ENCODE results near the gene CNST.
"Not testable (repeated sequence)": the region's sequence is repeated elsewhere in the genome, so short reads cannot be mapped to it uniquely, and the experiment has no call there.

The CNST gene

DNA sequence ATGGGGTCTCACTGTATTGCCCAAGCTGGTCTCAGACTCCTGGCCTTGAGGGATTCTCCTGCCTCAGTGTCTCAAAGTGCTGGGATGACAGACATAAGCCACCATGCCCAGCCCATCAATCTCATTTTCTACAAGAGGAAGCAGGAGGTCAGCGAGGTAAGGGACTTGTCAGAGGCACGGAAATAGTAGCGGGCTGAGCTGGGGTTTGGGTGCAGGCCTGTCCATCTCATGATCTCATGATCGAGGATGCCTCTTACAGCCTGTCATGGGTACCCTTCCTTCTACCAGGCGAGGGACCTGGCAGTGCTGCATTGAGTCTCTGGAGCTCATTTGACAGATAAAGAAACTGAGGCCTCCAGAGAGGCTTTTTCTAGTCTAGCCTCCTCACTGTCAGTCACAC, 129.4 kb downstream of the CNST start:
- Histone ChIP-seq H3K9ac (ENCODE audit: low read depth, low read length) (no peak overlapping the region), H3K27ac (ENCODE audit: low read depth, low read length) (no peak overlapping the region), H3K36me3 (ENCODE audit: insufficient read depth, low read length) (no peaks in the 10 kb centered on the region), H3K4me1 (ENCODE audit: insufficient read depth, low read length) (no peaks in the 10 kb centered on the region), H3K4me3 (ENCODE audit: low read length) (no peak overlapping the region), H3K9me3 (ENCODE audit: insufficient read depth, low read depth, low read length) (peaks cover 16% of the 10 kb centered on the region), H3K27me3 (ENCODE audit: insufficient read depth, low read length) (no peaks in the 10 kb centered on the region)
- 93% methylated on average over 5 of the region's 5 CpGs for WGBS

DNA sequence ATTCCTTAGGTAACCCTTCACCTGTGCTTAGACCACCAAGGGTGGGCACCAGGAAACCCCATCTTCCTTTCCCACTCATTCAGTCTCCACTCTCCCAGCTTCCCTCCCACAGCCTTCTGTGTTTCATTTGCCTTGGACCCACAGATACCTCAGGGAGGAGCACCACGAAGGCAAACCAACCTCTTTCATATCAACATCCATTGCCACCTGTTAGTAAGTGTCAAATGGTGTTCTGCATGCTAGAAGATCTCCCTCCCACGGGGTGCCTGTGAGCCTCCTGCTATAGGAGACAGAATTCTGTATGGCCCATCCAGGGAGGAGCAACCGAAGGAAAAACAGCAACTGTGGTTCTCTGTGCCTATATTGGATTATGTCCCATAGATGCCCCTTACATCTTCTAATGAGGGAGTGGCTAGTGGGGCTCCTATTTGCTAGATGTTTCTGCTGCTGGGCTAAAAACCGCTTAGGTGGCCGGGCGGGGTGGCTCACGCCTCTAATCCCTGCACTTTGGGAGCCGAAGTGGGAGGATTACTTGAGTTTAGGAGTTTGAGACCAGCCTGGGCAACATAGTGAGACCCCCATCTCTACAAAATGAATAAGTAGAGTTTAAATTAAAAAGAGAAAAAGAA, 132.3 kb downstream of the CNST start:
- WGBS = 91% methylated on average over 8 of the region's 8 CpGs
- H3K9me3 ChIP-seq (ENCODE audit: insufficient read depth, low read depth, low read length) = peaks cover 7% of the 10 kb centered on the region
- no peaks in the 10 kb centered on the region for H3K4me1 ChIP-seq (ENCODE audit: insufficient read depth, low read length)
- H3K27me3 ChIP-seq (ENCODE audit: insufficient read depth, low read length) = no peaks in the 10 kb centered on the region
- no peaks in the 10 kb centered on the region for H3K36me3 ChIP-seq (ENCODE audit: insufficient read depth, low read length)
- no peak overlapping the region for H3K4me3 ChIP-seq (ENCODE audit: low read length)
- no peak overlapping the region for H3K9ac ChIP-seq (ENCODE audit: low read depth, low read length)
- H3K27ac ChIP-seq (ENCODE audit: low read depth, low read length) = no peak overlapping the region

DNA sequence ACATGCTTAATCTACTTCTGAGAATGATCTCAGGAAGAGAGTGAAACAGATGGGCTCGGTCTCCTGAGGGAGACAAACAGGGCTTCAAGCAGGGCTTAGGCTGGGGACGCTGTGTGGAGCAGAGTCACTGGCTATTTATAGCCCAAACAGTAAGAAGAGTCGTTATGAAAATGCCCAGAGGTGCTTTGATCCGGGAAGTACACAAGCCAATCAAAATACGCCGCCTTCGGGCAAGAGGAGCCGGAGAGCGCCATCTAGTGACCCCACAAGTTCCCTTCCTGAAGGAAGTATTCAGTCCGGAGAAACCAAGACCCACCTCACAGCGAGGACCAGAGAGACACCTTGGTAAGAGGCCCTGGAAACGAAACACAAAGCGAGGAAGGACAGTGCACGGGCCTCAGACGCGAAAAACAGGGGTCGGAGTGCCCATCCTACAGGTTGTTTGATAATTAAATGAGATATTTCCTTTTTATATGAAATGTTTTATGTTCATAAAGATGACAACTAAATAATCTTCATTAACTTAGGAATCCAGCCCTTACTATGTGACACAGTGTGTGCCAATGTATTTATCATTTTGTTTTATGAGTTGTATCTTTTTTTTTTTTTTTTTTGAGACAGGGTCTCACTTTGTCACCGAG, 133.0 kb downstream of the CNST start:
- no peak overlapping the region for H3K9ac ChIP-seq (ENCODE audit: low read depth, low read length)
- 19% methylated on average over 17 of the region's 18 CpGs for WGBS
- H3K27me3 ChIP-seq (ENCODE audit: insufficient read depth, low read length) = no peaks in the 10 kb centered on the region
- H3K4me3 ChIP-seq (ENCODE audit: low read length) = no peak overlapping the region
- no peaks in the 10 kb centered on the region for H3K4me1 ChIP-seq (ENCODE audit: insufficient read depth, low read length)
- peaks cover 4% of the 10 kb centered on the region for H3K9me3 ChIP-seq (ENCODE audit: insufficient read depth, low read depth, low read length)
- H3K27ac ChIP-seq (ENCODE audit: low read depth, low read length) = no peak overlapping the region
- H3K36me3 ChIP-seq (ENCODE audit: insufficient read depth, low read length) = no peaks in the 10 kb centered on the region

DNA sequence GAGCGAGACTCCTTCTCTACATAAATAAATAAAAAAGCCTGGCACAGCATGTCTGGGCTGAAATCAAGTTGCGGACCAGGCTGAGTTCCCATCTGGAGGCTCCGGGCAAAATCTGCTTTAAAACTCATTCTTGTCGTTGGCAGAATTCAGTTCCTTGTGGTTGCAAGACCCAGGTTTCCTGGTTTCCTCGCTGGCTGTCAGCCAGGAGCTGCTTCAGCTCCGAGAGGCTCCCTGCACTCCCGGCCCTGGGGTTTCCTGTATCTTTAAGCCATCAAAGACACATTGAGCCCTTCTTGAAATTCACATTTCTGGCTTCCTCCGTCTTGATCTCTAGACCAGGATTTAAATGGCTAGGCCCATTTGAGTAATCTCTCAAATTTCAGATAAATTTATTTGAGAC, 137.3 kb downstream of the CNST start:
- no peak overlapping the region for H3K9ac ChIP-seq (ENCODE audit: low read depth, low read length)
- H3K4me1 ChIP-seq (ENCODE audit: insufficient read depth, low read length) = no peaks in the 10 kb centered on the region
- H3K36me3 ChIP-seq (ENCODE audit: insufficient read depth, low read length) = no peaks in the 10 kb centered on the region
- no peaks in the 10 kb centered on the region for H3K9me3 ChIP-seq (ENCODE audit: insufficient read depth, low read depth, low read length)
- no peak overlapping the region for H3K4me3 ChIP-seq (ENCODE audit: low read length)
- WGBS = 89% methylated on average over 8 of the region's 8 CpGs
- no peaks in the 10 kb centered on the region for H3K27me3 ChIP-seq (ENCODE audit: insufficient read depth, low read length)
- no peak overlapping the region for H3K27ac ChIP-seq (ENCODE audit: low read depth, low read length)

DNA sequence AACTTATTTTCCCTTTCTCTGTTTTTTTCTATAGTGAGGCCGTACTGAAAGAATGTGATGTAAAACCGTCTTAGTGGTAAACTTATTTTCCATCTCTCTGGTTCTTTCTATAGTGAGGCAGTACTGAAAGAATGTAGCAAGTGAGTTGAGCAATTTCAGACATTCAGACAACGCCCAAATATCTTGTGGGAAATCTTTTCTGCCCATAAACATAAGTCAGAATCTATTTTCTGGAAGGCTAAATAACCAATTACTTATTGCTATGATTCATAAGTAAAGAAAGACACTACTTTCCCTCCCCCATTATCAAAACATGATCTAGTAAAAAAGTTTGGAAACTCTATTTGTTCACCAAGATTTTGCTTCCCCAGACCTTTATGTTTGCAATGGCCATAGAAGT, 139.1 kb downstream of the CNST start:
- Histone ChIP-seq H3K27ac (ENCODE audit: low read depth, low read length) (no peak overlapping the region), H3K4me3 (ENCODE audit: low read length) (no peak overlapping the region), H3K36me3 (ENCODE audit: insufficient read depth, low read length) (no peaks in the 10 kb centered on the region), H3K27me3 (ENCODE audit: insufficient read depth, low read length) (no peaks in the 10 kb centered on the region), H3K9ac (ENCODE audit: low read depth, low read length) (no peak overlapping the region), H3K4me1 (ENCODE audit: insufficient read depth, low read length) (no peaks in the 10 kb centered on the region), H3K9me3 (ENCODE audit: insufficient read depth, low read depth, low read length) (no peaks in the 10 kb centered on the region)
- WGBS = 100% methylated on average over 1 of the region's 3 CpGs

DNA sequence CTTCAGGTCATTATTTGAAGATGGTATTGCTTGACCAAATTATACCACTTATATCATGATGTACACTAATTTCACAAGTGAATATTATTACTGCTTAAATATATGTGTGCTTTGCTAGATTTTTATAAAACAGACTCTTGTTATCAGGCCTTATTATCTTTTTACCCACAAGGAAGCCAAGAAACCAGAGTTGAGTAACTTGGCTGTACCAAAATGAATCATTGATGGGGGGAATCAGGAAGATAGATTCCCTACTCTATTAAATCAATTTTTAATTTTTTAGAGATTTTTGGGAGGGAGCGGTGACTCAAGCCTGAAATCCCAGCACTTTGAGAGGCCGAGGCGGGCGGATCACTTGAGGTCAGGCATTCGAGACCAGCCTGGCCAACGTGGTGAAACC, 141.9 kb downstream of the CNST start:
- H3K36me3 ChIP-seq (ENCODE audit: insufficient read depth, low read length) = no peaks in the 10 kb centered on the region
- H3K4me1 ChIP-seq (ENCODE audit: insufficient read depth, low read length) = no peaks in the 10 kb centered on the region
- no peaks in the 10 kb centered on the region for H3K27me3 ChIP-seq (ENCODE audit: insufficient read depth, low read length)
- no peak overlapping the region for H3K9ac ChIP-seq (ENCODE audit: low read depth, low read length)
- WGBS = 95% methylated on average over 6 of the region's 6 CpGs
- H3K27ac ChIP-seq (ENCODE audit: low read depth, low read length) = no peak overlapping the region
- no peaks in the 10 kb centered on the region for H3K9me3 ChIP-seq (ENCODE audit: insufficient read depth, low read depth, low read length)
- no peak overlapping the region for H3K4me3 ChIP-seq (ENCODE audit: low read length)

DNA sequence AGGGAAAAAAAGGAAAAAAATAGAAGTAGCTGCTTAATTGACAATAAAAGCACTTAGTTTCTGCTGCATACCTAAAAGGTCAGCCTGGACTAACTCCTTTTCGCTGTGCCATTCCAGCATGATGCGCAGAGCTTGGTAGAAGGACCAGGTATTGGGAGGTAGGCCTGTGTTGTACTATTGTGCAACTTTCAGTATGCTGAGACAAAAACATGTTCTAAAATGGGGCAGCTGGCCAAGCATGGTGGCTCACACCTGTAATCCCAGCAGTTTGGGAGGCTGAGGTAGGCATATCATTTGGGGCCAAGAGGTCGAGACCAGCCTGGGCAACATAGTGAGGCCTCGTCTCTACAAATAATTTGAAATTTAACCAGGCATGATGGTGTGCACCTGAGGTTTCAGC, 142.9 kb downstream of the CNST start:
- Histone ChIP-seq H3K36me3 (ENCODE audit: insufficient read depth, low read length) (no peaks in the 10 kb centered on the region), H3K27ac (ENCODE audit: low read depth, low read length) (no peak overlapping the region), H3K4me3 (ENCODE audit: low read length) (no peak overlapping the region), H3K9ac (ENCODE audit: low read depth, low read length) (no peak overlapping the region), H3K4me1 (ENCODE audit: insufficient read depth, low read length) (no peaks in the 10 kb centered on the region), H3K27me3 (ENCODE audit: insufficient read depth, low read length) (no peaks in the 10 kb centered on the region), H3K9me3 (ENCODE audit: insufficient read depth, low read depth, low read length) (no peaks in the 10 kb centered on the region)
- 92% methylated on average over 4 of the region's 4 CpGs for WGBS

DNA sequence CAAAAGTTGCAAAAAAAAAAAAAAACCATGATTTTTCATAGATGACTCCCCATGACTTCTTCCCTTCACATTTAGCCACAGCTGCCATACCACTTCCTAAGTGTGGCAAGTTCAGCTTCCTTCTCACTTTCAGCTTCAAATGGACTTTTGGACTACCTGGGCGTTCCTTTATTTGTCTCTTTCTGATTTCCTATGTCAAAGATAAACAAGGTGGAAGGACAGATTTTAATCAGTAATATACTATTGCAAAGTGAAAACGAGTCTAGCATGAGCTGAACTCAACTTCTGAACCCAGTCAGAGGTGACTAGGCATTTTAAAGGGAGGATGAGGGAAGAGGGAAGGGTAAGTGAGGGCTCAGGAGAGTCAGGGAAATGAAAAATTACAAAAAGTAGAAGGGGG, 143.6 kb downstream of the CNST start:
- no peaks in the 10 kb centered on the region for H3K27me3 ChIP-seq (ENCODE audit: insufficient read depth, low read length)
- 79% methylated on average over 2 of the region's 2 CpGs for WGBS

DNA sequence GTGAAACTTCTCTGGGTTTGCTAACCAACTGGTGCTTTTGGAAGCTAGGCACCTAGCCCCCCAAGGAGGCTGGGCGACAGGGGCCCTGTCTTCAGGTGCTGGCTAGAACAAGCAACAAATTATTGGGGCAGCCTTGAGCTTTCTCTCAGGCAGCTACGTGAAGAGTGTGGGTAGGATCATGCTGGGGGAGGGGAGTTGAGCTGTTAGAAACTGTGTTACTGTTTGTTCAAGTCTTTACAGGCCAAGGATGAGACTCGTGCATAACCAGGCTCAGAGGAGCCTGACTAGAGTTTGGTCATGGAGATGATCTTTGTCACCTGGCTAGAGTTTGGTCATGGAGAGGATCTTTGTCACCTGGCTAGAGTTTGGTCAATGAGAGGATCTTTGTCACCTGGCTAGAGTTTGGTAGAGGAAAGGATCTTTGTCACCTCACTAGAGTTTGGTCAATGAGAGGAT, 145.3 kb downstream of the CNST start:
- H3K4me1 ChIP-seq (ENCODE audit: insufficient read depth, low read length) = no peaks in the 10 kb centered on the region
- H3K27me3 ChIP-seq (ENCODE audit: insufficient read depth, low read length) = no peaks in the 10 kb centered on the region
- H3K36me3 ChIP-seq (ENCODE audit: insufficient read depth, low read length) = no peaks in the 10 kb centered on the region
- 80% methylated on average over 3 of the region's 3 CpGs for WGBS
- no peak overlapping the region for H3K27ac ChIP-seq (ENCODE audit: low read depth, low read length)
- no peak overlapping the region for H3K4me3 ChIP-seq (ENCODE audit: low read length)
- H3K9me3 ChIP-seq (ENCODE audit: insufficient read depth, low read depth, low read length) = no peaks in the 10 kb centered on the region
- H3K9ac ChIP-seq (ENCODE audit: low read depth, low read length) = no peak overlapping the region

More for the DNA sequence above, 143.6 kb downstream of the CNST start:
- H3K4me3 ChIP-seq (ENCODE audit: low read length) = no peak overlapping the region
- H3K9ac ChIP-seq (ENCODE audit: low read depth, low read length) = no peak overlapping the region
- H3K9me3 ChIP-seq (ENCODE audit: insufficient read depth, low read depth, low read length) = no peaks in the 10 kb centered on the region
- H3K27ac ChIP-seq (ENCODE audit: low read depth, low read length) = no peak overlapping the region
- no peaks in the 10 kb centered on the region for H3K4me1 ChIP-seq (ENCODE audit: insufficient read depth, low read length)
- H3K36me3 ChIP-seq (ENCODE audit: insufficient read depth, low read length) = no peaks in the 10 kb centered on the region

DNA sequence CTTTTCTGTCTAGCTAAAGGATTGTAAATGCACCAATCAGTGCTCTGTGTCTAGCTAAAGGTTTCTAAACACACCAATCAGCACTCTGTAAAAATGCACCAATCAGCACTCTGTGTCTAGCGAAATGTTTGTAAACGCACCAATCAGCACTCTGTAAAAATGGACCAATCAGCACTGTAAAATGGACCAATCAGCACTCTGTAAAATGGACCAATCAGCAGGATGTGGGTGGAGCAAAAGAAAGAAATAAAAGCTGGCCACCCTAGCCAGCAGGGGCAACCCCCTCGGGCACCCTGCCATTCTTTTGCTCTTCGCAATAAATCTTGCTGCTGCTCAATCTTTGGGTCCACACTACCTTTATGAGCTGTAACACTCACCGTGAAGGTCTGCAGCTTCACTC, 146.2 kb downstream of the CNST start:
- not testable (repeated sequence) for H3K4me1 ChIP-seq (ENCODE audit: insufficient read depth, low read length); H3K4me3 ChIP-seq (ENCODE audit: low read length); H3K27ac ChIP-seq (ENCODE audit: low read depth, low read length); H3K36me3 ChIP-seq (ENCODE audit: insufficient read depth, low read length); H3K9ac ChIP-seq (ENCODE audit: low read depth, low read length); H3K27me3 ChIP-seq (ENCODE audit: insufficient read depth, low read length); H3K9me3 ChIP-seq (ENCODE audit: insufficient read depth, low read depth, low read length)
- 93% methylated on average over 5 of the region's 5 CpGs for WGBS

Measured in HUES64 (cell line).